Iris pigment epithelial cell (primary cell): ENCODE measurements around the gene SPO11.

Experiments
- DNase-seq: peaks from one replicate; pipeline ENCODE4 v3.0.0-alpha.2; 2011; ENCODE audit warnings: low read depth

SPO11 gene

DNA sequence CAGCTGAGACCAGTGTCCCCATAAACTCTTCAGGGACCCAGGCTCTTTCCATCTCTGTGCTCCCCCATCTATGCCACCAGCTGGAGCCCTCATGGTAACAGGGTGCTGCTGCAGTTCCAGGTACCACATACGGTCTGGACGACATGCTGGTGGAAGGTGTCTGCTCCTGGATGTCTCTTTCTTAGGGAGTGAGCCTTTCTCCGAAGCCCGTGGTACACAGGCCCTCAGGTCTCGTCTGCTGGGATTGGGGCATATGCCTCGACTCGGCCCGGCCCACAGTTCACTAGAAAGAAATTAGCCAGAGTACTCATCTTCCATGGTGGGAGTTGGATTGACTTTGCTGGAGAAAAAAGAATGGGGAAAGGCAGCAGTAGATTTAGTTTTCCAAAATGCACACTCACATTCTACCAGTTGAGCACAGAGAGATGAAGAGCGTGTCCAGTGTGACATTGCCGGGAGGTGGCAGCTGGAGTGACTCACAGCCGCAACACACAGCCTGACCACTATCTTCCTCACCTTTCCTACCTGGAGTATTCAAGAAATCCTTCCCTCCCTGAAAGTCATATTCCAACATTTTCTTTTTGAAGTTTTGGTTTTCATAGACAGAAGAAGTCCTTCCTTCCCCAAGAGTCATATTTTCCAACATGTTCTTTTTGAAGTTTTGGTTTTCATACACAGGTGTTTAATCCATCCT lies 18.6 kb upstream of the SPO11 start:
- no peak for DNase-seq

- no peak for DNase-seq
Observed at GRCh38 chr20:57312138-57312537, 17.5 kb upstream of the SPO11 start.

DNA sequence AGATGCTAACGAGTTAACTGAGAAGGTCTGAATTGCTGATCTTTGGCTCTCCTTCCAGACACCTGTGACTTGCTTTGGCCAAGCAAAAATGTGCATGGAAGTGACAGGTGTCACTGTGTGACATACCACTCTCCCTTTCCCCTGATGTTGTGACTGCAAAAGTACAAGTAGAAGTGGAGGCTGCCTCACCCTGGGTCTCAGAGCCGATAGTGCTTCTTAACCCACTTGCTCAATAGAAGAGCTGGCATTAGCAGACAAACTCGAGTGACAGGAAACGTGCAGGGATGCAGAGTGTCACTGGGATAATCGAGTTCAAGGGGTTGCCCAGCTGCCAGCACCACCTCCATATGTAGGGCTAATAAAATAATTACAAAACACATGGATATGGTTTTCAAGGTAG lies 16.4 kb upstream of the SPO11 start:
- DNase-seq = no peak

- DNase-seq = no peak
Observed at GRCh38 chr20:57313951-57314350, 15.7 kb upstream of the SPO11 start.

DNA sequence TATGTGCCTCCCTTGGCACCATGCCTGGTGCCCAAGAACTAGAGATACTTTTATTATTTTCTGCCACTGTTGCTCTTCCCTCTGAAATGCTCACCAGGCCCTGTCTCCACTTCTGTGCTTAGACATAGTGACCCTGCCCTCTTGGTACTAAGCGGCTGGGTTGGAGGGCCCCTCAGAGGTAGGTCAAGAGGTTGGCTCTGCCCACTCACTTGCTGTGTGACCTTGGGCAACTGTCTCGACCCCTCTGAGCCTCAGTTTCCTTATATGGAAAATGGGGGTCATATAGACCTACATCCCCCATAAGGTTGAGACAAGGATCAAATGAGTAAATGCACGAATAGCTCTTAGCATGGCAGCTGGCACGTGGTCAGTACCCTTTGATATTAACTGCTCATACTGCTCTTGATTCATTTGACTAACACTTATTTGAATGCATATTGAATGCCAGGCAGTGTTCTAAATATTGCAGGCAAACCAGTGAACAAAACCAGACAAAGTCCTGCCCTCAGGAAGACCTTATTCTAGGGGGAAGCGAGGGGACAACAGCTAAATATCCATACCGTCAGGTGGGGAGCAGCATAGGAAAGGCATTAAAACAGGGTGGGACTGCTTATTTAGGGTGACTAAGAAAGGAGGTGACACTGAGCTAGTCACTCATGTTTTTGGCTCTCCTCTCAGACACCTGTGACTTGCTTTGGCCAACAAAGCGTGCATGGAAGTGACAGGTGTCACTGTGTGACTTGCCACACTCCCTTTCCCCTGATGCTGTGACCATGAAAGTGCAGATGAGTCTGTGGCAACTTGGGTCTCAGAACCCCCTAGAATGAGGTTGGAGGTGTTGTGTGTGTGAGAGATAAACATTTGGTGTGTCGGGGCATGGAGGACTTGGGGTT lies 14.3 kb upstream of the SPO11 start:
- DNase-seq = no peak

DNA sequence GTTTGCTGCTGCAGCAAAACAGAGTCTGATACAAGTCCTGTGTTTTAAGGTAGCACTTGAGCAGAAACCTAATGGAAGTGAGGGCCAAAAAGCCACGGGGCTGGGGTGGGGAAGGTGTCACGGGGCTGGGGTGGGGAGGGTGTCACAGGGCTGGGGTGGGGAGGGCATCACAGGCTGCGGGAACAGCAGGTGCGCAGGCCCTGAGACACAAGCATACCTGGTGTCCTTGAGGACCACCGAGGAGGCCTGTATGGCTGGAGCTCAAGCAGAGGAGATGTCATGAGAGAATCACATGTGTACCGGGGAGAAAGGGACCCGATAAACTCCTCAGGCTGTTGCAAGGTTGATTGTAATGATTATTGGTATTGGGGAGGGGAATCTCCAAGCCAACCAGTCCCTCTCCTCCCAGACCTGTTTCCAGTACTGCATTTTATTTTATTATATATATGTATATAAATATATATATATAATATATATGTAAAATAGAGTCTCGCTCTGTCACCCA lies 13.6 kb upstream of the SPO11 start:
- no peak for DNase-seq

DNA sequence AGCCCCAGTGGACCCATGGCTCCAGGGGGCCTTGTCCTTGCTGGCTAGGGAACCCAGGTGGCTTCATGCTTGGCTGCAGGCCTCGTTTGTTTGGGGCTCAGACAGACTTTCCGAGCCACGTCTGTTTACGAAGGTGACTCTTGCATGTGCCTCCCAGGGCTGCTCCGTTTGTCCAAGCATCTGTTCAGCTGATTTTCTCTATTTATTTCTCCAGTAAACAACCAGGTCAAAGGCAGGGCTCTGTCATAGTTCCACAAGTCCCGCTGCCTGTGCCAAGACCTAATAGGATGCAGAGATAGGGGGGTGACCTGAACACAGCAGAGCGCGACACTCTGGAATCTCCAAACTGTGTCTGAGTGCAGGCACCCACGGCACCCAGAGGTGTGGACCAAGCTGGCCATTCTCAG lies 12.8 kb upstream of the SPO11 start:
- no peak for DNase-seq

DNA sequence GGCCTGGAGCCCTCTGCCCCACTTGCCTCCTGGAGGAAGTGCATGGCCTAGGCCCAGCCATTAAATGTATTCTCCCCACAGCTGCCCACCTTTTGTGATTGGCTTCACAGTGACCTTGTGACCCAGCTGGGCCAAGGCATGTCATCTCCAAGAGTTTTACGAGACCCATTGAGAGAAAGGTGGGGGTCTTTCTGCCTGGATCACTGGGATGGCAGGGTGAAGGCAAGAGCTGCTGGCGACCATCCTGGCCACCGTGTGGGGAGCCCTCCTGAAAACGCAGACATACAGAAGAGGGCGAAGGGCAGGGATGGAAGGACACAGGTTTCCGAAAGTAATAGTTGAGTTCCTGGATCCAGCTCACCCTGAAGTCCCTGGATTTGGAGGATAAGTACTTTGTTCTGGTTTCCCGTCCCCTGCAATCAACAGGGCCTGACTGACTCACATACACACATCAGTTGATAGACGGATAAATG lies 12.3 kb upstream of the SPO11 start:
- no peak for DNase-seq

GRCh38 chr20:57317789-57318371 lies 11.7 kb upstream of the SPO11 start:
- DNase-seq = no peak

DNA sequence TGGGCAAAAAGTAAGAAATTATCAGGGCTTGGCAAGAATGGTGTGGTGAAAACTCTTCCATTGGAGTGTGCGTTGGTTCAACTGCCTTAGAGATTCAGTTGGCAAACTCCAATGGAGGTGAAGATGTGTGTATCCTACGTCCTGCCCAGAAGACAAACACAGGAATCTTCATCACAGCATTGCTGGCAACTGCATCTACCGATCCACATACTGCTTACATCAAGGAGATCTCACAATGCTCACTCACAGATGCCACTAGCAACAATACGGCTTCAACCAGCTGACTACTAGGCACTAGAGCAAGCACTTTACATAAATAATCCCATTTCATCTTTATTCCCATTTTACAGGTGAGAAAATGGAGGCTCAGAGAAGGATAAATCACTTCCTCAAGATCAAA lies 10.0 kb upstream of the SPO11 start:
- DNase-seq = no peak

GRCh38 chr20:57320358-57320757 lies 9.2 kb upstream of the SPO11 start:
- DNase-seq = no peak

GRCh38 chr20:57321142-57321541 lies 8.5 kb upstream of the SPO11 start:
- DNase-seq = no peak

DNA sequence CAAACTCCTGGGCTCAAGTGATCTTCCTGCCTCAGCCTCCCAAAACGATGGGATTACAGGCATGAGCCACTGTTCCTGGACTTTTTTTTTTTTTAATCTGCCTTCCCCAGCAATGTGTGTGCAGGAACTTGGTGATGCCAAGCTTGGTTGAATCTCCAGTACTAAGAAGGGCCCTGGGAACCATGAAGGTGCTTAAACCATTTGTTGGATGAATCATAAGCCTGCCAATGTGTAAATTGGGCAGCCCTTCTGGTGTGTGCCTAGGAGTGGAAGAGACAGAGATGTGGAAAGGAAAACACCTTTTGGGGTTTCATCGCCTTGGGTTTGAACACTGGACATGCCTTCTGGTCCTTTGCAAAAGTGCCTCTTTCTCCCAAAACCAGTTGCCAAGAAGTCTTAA lies 7.1 kb upstream of the SPO11 start:
- no peak for DNase-seq

DNA sequence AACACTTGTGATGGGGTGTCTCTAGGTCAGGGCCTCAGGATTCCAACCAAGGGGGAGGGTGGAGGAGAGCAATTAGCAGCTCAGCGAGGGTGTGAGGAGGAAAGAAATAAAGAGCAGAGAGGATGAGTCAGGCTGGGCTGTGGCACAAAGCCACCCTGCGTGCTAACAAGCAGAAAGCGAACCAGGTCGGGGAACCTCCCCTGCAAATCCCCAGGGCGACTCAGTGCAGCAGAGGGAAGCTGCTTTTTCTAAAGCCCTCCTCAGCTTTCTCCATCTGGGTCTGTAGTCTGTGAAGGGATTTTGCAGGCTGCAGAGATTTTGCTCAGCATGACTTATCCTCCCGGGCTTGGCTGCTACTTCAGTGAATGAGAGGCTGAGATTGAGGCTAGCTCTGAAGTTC lies 6.6 kb upstream of the SPO11 start:
- DNase-seq = peak; percentile 5

- DNase-seq = no peak
Observed at GRCh38 chr20:57325632-57326356, 3.8 kb upstream of the SPO11 start.

DNA sequence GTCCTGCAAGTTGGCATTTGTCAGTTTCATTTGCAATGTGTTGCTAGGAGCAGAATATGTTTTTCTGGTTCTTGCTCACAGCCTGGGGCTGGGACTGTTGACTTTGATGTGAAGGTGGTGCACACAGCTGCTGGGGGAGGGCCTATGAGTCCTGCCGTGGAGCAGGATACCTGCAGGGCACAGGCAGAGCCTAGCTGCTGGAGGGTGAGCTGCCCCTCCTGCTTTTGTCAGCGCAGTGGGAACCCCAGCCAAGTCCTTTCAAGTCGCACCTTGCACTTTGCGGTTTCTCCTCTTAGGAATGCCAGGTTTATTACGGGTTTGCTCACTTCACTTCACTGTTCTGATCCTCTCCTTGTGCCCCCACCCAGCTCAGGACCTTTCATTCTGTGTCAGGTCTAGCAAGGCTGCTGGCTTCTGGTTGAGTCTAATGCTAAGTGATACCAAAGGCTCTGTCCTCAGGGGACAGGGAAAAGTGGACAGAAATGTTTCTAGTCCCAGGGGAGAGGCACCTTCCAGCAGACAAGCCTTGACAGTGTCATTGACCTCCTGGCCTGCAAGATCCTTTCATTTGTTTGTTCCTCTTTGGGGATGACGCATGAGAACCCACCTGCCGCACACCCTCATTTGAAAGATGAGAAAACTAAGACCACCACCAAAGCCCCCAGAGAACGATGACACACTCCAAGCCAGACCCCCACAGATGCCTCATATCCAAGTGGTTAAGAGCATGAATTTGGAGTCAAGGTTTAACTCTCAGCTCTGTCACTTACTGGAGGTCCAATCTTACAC lies 2.7 kb upstream of the SPO11 start:
- DNase-seq = no peak

DNA sequence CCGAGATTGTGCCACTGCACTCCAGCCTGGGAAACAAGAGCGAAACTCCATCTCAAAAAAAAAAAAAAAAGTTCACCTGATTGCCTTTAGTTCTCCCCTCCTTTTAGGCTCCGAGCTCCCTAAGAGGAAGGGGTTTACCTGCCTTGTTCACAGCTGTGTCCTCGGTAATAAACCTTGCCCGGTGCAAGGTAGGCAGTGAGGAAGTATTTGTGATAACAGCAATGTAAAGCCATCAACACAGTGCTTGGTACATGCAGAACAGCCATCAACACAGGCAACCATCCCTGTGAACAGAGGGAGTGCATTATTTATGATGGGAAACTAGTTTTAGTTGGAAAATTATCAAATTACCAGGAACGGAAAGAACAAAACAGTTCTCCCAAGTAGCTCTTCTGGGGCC lies 1.8 kb upstream of the SPO11 start:
- no peak for DNase-seq

DNA sequence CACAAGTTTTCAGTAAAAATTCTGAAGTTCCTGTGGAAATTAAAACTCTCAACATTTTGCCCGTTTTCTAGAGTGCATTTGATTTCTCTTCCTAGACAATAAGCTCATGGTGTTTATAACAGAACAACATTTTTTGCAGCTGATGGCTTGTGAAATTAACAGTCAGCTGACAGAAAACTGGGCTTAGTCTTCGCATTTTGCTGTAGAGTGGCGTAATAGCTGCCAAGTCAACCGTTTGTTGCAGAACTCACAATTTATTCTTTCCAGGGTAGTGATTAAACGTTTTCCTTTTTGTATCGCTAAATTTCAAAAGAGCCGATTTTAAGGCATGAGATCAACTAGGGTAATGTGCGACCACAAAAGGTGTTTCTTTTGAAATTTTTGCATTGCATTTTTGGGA lies 1.4 kb downstream of the SPO11 start:
- no peak for DNase-seq

DNA sequence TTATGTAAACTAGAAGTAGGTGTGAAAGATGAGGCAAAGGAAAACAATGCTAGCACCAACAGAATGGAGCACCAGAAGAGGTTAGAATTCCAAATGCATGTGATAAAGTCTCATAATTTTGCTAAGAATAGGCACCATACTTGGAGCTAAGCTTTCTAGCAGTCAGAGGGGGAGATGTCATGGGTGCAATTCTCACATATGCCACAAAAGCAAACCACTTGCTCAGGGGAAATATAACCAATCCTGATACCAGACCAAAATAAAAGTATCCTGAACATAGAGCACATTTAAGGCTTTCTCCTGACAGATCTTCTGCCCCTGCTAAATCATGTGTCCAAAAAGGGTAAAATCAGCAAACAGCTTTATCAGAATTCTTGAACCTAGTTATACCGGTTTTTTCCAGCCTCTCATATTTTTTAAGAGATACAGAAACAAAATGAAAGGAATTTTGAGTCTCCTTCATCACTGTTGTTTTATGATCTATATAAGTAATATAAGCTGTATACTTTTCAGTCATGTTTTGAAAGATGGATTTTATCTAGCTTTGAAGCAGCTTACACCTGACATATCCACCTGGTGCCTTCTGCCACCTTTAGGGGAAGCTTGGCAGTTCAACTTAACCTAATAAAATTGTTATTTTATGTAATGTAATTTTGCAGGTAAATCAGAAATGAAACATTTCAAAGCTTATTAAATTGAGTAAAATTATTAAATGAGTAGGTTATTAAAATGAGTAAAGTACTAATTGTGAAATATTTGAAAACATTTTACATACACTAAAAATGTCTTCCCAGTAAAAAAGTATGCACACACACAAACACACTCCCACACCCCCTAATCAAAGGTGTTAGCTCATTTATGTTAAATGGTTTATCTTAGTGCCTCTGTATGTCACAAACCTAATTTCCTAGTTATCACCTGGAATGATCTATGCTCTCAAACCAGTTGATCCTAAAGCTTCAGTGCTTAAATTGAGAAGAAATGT lies 2.8 kb downstream of the SPO11 start:
- DNase-seq = no peak

GRCh38 chr20:57335392-57335791 lies 5.8 kb downstream of the SPO11 start:
- no peak for DNase-seq
